GM23338 (cell line): ENCODE data around the gene TTC8. TPM values are rescaled to one million over a fixed set of nuclear protein-coding genes. Genes with fewer than 3 reads are reported as not detected.

ENCODE experiments used
- ATAC-seq: fragments of 200-7000 bp; cut with Tn5 transposase; 3 replicates; pipeline ENCODE4 v1.9.1; 2020
- DNase-seq: peaks from one replicate; pipeline ENCODE4 v3.0.0-alpha.2; 2015; ENCODE audit warnings: low spot score
- H2AFZ ChIP-seq: fragments of 200-600 bp; sonication (generic); 2 replicates; pipeline ENCODE4 v1.8.0; 2016; ENCODE audit warnings: antibody characterized with exemption, mild to moderate bottlenecking, moderate library complexity
- H3F3A ChIP-seq: fragments of 200-600 bp; sonication (generic); replicated peaks from 2 replicates; pipeline ENCODE4 v1.8.0; 2017; ENCODE audit warnings: antibody characterized with exemption, mixed run types, low read depth
- H3K27ac ChIP-seq: fragments of 200-600 bp; sonication (generic); 2 replicates; pipeline ENCODE4 v1.6.1; 2016; ENCODE audit warnings: low read depth
- H3K27me3 ChIP-seq: fragments of 200-600 bp; sonication (generic); 2 replicates; pipeline ENCODE4 v1.8.0; 2016; ENCODE audit warnings: mild to moderate bottlenecking, mixed run types, moderate library complexity; ENCODE audit not compliant: insufficient read depth
- H3K36me3 ChIP-seq: fragments of 200-600 bp; sonication (generic); 2 replicates; pipeline ENCODE4 v1.8.0; 2016; ENCODE audit warnings: mild to moderate bottlenecking; ENCODE audit not compliant: insufficient read depth
- H3K4me1 ChIP-seq: fragments of 200-600 bp; sonication (generic); 2 replicates; pipeline ENCODE4 v1.8.0; 2016; ENCODE audit warnings: mild to moderate bottlenecking, moderate library complexity; ENCODE audit not compliant: insufficient read depth
- H3K4me2 ChIP-seq: fragments of 200-600 bp; sonication (generic); 2 replicates; pipeline ENCODE4 v1.7.1; 2017; ENCODE audit warnings: mixed run types
- H3K4me3 ChIP-seq: fragments of 200-600 bp; sonication (generic); 2 replicates; pipeline ENCODE4 v1.6.1; 2016; ENCODE audit warnings: mixed run types
- H3K79me2 ChIP-seq: fragments of 200-600 bp; sonication (generic); replicated peaks from 2 replicates; pipeline ENCODE4 v1.8.0; 2017; ENCODE audit warnings: mild to moderate bottlenecking; ENCODE audit not compliant: insufficient read depth
- H3K9me2 ChIP-seq: fragments of 200-600 bp; sonication (generic); 2 replicates; pipeline ENCODE4 v1.8.0; 2017; ENCODE audit not compliant: insufficient read depth
- H4K20me1 ChIP-seq: fragments of 200-600 bp; sonication (generic); replicated peaks from 2 replicates; pipeline ENCODE4 v1.8.0; 2017; ENCODE audit warnings: mild to moderate bottlenecking; ENCODE audit not compliant: insufficient read depth
- H3K27ac Mint-ChIP-seq: 2 replicates; pipeline ENCODE4 v1.8.0; 2020; ENCODE audit warnings: inconsistent platforms, mild to moderate bottlenecking, moderate library complexity, mixed read lengths
- H3K27me3 Mint-ChIP-seq: 3 replicates; pipeline ENCODE4 v1.8.0; 2022; ENCODE audit warnings: low read depth, mild to moderate bottlenecking, moderate library complexity, mixed read lengths, inconsistent platforms; ENCODE audit not compliant: insufficient read depth, poor library complexity
- H3K36me3 Mint-ChIP-seq: 3 replicates; pipeline ENCODE4 v1.8.0; 2021; ENCODE audit warnings: low read depth, mild to moderate bottlenecking, inconsistent platforms, moderate library complexity, mixed read lengths
- H3K4me1 Mint-ChIP-seq: 3 replicates; pipeline ENCODE4 v1.8.0; 2020; ENCODE audit warnings: mild to moderate bottlenecking, inconsistent platforms, mixed read lengths
- H3K4me3 Mint-ChIP-seq: 3 replicates; pipeline ENCODE4 v1.8.0; 2021; ENCODE audit warnings: moderate library complexity, mild to moderate bottlenecking, inconsistent platforms, mixed read lengths
- H3K9me3 Mint-ChIP-seq: 3 replicates; pipeline ENCODE4 v1.8.0; 2020; ENCODE audit warnings: moderate library complexity, mild to moderate bottlenecking, inconsistent platforms, mixed read lengths
- CREB1 ChIP-seq: fragments of 250-450 bp; sonication (Bioruptor Pico); IDR thresholded peaks from 2 replicates; pipeline ENCODE4 v1.5.0; 2020; ENCODE audit warnings: low read depth, mild to moderate bottlenecking, moderate library complexity
- ETS1 ChIP-seq: IDR thresholded peaks from 2 replicates; pipeline ENCODE4 v1.6.1; 2016; ENCODE audit warnings: antibody characterized with exemption
- EZH2 ChIP-seq: fragments of 200-600 bp; sonication (generic); IDR thresholded peaks from one replicate; pipeline ENCODE4 v1.8.0; 2017; ENCODE audit warnings: antibody characterized with exemption, mild to moderate bottlenecking, low read depth; ENCODE audit not compliant: unreplicated experiment
- EZH2phosphoT487 ChIP-seq: fragments of 200-600 bp; sonication (generic); IDR thresholded peaks from one replicate; pipeline ENCODE4 v1.8.1; 2018; ENCODE audit warnings: antibody characterized with exemption; ENCODE audit not compliant: unreplicated experiment
- JUNB ChIP-seq: IDR thresholded peaks from one replicate; pipeline ENCODE4 v1.6.1; 2016; ENCODE audit warnings: antibody characterized with exemption; ENCODE audit not compliant: unreplicated experiment
- POLR2AphosphoS5 ChIP-seq: IDR thresholded peaks from 2 replicates; pipeline ENCODE4 v1.6.1; 2016; ENCODE audit warnings: antibody characterized with exemption, low read depth
- STAT1 ChIP-seq: IDR thresholded peaks from one replicate; pipeline ENCODE4 v1.6.1; 2016; ENCODE audit warnings: antibody characterized with exemption; ENCODE audit not compliant: unreplicated experiment
- ZNF114 ChIP-seq: fragments of 250-450 bp; sonication (Bioruptor Pico); IDR thresholded peaks from 2 replicates; pipeline ENCODE4 v1.5.0; 2020; ENCODE audit warnings: mild to moderate bottlenecking, moderate library complexity
- ZNF331 ChIP-seq: fragments of 250-450 bp; sonication (Bioruptor Pico); IDR thresholded peaks from 2 replicates; pipeline ENCODE4 v1.5.0; 2020; ENCODE audit warnings: low read depth, mild to moderate bottlenecking, moderate library complexity
- polyA plus RNA-seq: library from polyadenylated mRNA; unstranded; fragments of >200 nt; fragmentation: Nextera tagmentation; extraction: Ambion mirVana; gene quantifications from 2 replicates; pipeline ENCODE4 v1.2.1, GENCODE V29; 2016
- total RNA-seq: library from RNA; depleted of rRNA; stranded (reverse); fragments of >200 nt; shearing (Covaris generic); gene quantifications from 2 replicates; pipeline ENCODE4 v1.2.3, GENCODE V29; 2014
- TF ChIP-seq, protein P1 (sequence below), 2 experiments: fragments of 200-600 bp in 1 of 2; sonication (generic) in 1 of 2; conservative IDR thresholded peaks; 2 replicates each; pipeline versions ENCODE4 v1.5.1 to v1.6.1; 2016 to 2017; ENCODE audit warnings: antibody characterized with exemption in 2 of 2, low read depth in 2 of 2, mild to moderate bottlenecking in 2 of 2, moderate library complexity in 1 of 2
- TF ChIP-seq, protein P2 (sequence below): IDR thresholded peaks from one replicate; pipeline ENCODE4 v1.6.1; 2018; ENCODE audit warnings: antibody characterized with exemption; ENCODE audit not compliant: unreplicated experiment
- TF ChIP-seq, protein P3 (sequence below): fragments of 250-450 bp; sonication (Bioruptor Pico); IDR thresholded peaks from 2 replicates; pipeline ENCODE4 v1.5.0; 2020; ENCODE audit warnings: mild to moderate bottlenecking, moderate library complexity

Gene TTC8
- total and polyA plus RNA-seq, 2 experiments from 2014 or later: 7.5 to 10.5 TPM

GRCh38 chr14:88870777-88871176, 46.3 kb downstream of the TTC8 start (continued):
- TF ChIP-seq, protein P1, sequence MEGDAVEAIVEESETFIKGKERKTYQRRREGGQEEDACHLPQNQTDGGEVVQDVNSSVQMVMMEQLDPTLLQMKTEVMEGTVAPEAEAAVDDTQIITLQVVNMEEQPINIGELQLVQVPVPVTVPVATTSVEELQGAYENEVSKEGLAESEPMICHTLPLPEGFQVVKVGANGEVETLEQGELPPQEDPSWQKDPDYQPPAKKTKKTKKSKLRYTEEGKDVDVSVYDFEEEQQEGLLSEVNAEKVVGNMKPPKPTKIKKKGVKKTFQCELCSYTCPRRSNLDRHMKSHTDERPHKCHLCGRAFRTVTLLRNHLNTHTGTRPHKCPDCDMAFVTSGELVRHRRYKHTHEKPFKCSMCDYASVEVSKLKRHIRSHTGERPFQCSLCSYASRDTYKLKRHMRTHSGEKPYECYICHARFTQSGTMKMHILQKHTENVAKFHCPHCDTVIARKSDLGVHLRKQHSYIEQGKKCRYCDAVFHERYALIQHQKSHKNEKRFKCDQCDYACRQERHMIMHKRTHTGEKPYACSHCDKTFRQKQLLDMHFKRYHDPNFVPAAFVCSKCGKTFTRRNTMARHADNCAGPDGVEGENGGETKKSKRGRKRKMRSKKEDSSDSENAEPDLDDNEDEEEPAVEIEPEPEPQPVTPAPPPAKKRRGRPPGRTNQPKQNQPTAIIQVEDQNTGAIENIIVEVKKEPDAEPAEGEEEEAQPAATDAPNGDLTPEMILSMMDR (conservative IDR thresholded peaks at IDR 0.05; ENCODE audit: low read depth in 2 of 2): no peak
- TF ChIP-seq POLR2AphosphoS5: no peak
- TF ChIP-seq STAT1: no peak
- no peak for TF ChIP-seq EZH2
- no peak for TF ChIP-seq CREB1 (CRISPR knock-in tag)
- no peak for TF ChIP-seq ETS1
- no peak for TF ChIP-seq ZNF114 (CRISPR knock-in tag)

DNA sequence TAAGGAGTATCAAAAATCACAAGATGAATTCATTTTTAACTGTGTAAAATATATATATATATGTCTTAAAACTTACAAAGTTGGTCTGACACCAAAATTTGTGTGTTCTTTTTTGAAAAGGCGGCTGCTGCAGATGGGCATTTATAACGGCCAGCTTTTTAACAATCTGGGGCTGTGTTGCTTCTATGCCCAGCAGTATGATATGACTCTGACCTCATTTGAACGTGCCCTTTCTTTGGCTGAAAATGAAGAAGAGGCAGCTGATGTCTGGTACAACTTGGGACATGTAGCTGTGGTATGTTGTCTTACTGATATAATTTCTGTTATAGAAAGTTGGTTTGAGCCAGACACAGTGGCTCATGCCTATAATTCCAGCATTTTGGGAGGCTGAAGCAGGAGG, 47.0 kb downstream of the TTC8 start:
- no peaks in the 10 kb centered on the region for H3K27me3 ChIP-seq
- H3K27me3 Mint-ChIP-seq: no peaks in the 10 kb centered on the region
- H3F3A ChIP-seq: no peaks in the 10 kb centered on the region
- H3K4me2 ChIP-seq: no peak overlapping the region
- no peaks in the 10 kb centered on the region for H3K9me3 Mint-ChIP-seq
- ATAC-seq (no peak), DNase-seq (no peak)
- H3K79me2 ChIP-seq: no peaks in the 10 kb centered on the region
- H3K9me2 ChIP-seq: no peaks in the 10 kb centered on the region
- H3K27ac ChIP-seq: no peak overlapping the region
- H3K4me1 ChIP-seq: no peaks in the 10 kb centered on the region
- H3K4me3 Mint-ChIP-seq: no peak overlapping the region
- H2AFZ ChIP-seq: no peak overlapping the region
- no peaks in the 10 kb centered on the region; the same call in 2 of the 3 replicates for H3K4me1 Mint-ChIP-seq
- H3K27ac Mint-ChIP-seq: no peak overlapping the region
- H3K36me3 ChIP-seq: no peaks in the 10 kb centered on the region
- H3K4me3 ChIP-seq: no peak overlapping the region
- no peaks in the 10 kb centered on the region for H3K36me3 Mint-ChIP-seq
- H4K20me1 ChIP-seq: no peaks in the 10 kb centered on the region
- no peak for TF ChIP-seq ZNF331 (CRISPR knock-in tag)
- no peak for TF ChIP-seq POLR2AphosphoS5
- TF ChIP-seq, protein P2, sequence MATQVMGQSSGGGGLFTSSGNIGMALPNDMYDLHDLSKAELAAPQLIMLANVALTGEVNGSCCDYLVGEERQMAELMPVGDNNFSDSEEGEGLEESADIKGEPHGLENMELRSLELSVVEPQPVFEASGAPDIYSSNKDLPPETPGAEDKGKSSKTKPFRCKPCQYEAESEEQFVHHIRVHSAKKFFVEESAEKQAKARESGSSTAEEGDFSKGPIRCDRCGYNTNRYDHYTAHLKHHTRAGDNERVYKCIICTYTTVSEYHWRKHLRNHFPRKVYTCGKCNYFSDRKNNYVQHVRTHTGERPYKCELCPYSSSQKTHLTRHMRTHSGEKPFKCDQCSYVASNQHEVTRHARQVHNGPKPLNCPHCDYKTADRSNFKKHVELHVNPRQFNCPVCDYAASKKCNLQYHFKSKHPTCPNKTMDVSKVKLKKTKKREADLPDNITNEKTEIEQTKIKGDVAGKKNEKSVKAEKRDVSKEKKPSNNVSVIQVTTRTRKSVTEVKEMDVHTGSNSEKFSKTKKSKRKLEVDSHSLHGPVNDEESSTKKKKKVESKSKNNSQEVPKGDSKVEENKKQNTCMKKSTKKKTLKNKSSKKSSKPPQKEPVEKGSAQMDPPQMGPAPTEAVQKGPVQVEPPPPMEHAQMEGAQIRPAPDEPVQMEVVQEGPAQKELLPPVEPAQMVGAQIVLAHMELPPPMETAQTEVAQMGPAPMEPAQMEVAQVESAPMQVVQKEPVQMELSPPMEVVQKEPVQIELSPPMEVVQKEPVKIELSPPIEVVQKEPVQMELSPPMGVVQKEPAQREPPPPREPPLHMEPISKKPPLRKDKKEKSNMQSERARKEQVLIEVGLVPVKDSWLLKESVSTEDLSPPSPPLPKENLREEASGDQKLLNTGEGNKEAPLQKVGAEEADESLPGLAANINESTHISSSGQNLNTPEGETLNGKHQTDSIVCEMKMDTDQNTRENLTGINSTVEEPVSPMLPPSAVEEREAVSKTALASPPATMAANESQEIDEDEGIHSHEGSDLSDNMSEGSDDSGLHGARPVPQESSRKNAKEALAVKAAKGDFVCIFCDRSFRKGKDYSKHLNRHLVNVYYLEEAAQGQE: no peak
- TF ChIP-seq, protein P3, sequence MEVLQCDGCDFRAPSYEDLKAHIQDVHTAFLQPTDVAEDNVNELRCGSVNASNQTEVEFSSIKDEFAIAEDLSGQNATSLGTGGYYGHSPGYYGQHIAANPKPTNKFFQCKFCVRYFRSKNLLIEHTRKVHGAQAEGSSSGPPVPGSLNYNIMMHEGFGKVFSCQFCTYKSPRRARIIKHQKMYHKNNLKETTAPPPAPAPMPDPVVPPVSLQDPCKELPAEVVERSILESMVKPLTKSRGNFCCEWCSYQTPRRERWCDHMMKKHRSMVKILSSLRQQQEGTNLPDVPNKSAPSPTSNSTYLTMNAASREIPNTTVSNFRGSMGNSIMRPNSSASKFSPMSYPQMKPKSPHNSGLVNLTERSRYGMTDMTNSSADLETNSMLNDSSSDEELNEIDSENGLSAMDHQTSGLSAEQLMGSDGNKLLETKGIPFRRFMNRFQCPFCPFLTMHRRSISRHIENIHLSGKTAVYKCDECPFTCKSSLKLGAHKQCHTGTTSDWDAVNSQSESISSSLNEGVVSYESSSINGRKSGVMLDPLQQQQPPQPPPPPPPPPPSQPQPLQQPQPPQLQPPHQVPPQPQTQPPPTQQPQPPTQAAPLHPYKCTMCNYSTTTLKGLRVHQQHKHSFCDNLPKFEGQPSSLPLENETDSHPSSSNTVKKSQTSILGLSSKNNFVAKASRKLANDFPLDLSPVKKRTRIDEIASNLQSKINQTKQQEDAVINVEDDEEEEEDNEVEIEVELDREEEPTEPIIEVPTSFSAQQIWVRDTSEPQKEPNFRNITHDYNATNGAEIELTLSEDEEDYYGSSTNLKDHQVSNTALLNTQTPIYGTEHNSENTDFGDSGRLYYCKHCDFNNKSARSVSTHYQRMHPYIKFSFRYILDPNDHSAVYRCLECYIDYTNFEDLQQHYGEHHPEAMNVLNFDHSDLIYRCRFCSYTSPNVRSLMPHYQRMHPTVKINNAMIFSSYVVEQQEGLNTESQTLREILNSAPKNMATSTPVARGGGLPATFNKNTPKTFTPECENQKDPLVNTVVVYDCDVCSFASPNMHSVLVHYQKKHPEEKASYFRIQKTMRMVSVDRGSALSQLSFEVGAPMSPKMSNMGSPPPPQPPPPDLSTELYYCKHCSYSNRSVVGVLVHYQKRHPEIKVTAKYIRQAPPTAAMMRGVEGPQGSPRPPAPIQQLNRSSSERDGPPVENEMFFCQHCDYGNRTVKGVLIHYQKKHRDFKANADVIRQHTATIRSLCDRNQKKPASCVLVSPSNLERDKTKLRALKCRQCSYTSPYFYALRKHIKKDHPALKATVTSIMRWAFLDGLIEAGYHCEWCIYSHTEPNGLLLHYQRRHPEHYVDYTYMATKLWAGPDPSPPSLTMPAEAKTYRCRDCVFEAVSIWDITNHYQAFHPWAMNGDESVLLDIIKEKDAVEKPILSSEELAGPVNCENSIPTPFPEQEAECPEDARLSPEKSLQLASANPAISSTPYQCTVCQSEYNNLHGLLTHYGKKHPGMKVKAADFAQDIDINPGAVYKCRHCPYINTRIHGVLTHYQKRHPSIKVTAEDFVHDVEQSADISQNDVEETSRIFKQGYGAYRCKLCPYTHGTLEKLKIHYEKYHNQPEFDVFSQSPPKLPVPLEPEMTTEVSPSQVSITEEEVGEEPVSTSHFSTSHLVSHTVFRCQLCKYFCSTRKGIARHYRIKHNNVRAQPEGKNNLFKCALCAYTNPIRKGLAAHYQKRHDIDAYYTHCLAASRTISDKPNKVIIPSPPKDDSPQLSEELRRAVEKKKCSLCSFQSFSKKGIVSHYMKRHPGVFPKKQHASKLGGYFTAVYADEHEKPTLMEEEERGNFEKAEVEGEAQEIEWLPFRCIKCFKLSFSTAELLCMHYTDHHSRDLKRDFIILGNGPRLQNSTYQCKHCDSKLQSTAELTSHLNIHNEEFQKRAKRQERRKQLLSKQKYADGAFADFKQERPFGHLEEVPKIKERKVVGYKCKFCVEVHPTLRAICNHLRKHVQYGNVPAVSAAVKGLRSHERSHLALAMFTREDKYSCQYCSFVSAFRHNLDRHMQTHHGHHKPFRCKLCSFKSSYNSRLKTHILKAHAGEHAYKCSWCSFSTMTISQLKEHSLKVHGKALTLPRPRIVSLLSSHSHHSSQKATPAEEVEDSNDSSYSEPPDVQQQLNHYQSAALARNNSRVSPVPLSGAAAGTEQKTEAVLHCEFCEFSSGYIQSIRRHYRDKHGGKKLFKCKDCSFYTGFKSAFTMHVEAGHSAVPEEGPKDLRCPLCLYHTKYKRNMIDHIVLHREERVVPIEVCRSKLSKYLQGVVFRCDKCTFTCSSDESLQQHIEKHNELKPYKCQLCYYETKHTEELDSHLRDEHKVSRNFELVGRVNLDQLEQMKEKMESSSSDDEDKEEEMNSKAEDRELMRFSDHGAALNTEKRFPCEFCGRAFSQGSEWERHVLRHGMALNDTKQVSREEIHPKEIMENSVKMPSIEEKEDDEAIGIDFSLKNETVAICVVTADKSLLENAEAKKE (CRISPR knock-in tag): no peak
- TF ChIP-seq JUNB: no peak
- no peak for TF ChIP-seq EZH2phosphoT487
- TF ChIP-seq ETS1: no peak
